ENCODE results near the gene ATP6V1G2. TPM values are rescaled to one million over a fixed set of nuclear protein-coding genes. Genes with fewer than 3 reads are reported as not detected.
"Not testable (repeated sequence)": the region's sequence is repeated elsewhere in the genome, so short reads cannot be mapped to it uniquely, and the experiment has no call there.

ATP6V1G2 gene
- total RNA-seq, 2 experiments from 2014 or later: 2.7 to 3.8 TPM

DNA sequence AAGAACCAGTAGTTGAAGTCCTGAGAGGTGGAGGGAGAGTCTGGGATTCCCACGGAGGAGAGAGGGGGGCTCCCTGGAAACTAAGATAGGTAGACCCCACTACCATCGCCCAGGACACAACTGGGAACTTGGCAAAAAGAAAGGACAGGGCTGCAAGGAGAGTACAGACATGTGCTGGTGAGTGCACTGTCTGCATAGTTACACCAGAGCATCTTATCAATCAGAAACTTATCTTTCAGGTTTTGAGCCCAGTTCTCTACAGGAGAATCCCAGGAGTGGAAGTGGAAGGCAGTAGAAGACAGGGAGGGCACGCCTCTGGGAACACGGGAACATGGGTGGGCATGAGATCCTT lies 13.2 kb upstream of the ATP6V1G2 start:
- peak overlapping the region; percentile 61 for H3K27ac Mint-ChIP-seq
- peaks cover 54% of the 10 kb centered on the region for H3K36me3 Mint-ChIP-seq (ENCODE audit: low read depth)

GRCh38 chr6:31558631-31559500 lies 12.5 kb upstream of the ATP6V1G2 start:
- peaks cover 53% of the 10 kb centered on the region for H3K36me3 Mint-ChIP-seq (ENCODE audit: low read depth)
- CTCF ChIA-PET: interaction anchor here (0.6 to 24.6 kb wide), 7 partner anchors 9 to 39 kb away, joined by 3 to 751 read pairs (median 10); partner anchors contain the start of genes LTB, NCR3 and TNF
- peak overlapping the region; percentile 61 for H3K27ac Mint-ChIP-seq
- peak; percentile 69 for DNase-seq
- peak overlapping the region; percentile 66 for H3K4me3 Mint-ChIP-seq
- no peaks in the 10 kb centered on the region for H3K9me3 Mint-ChIP-seq
- peaks cover 68% of the 10 kb centered on the region for H3K4me1 Mint-ChIP-seq
- peaks cover 22% of the 10 kb centered on the region for H3K27me3 Mint-ChIP-seq
- POLR2A ChIA-PET: interaction anchor here (0.7 to 34.7 kb wide), 13 partner anchors 8 to 179 kb away, joined by 3 to 1578 read pairs (median 5); partner anchors contain the start of genes ATP6V1G2, BAG6, C6orf47 and DDX39B

More for the DNA sequence above, 13.2 kb upstream of the ATP6V1G2 start:
- DNase-seq: no peak
- CTCF ChIA-PET: interaction anchor here (0.6 to 24.6 kb wide), 10 partner anchors 8 to 97 kb away, joined by 3 to 751 read pairs (median 4); partner anchors contain the start of genes LTB, NCR3 and TNF
- Mint-ChIP-seq H3K27me3 (peaks cover 24% of the 10 kb centered on the region), H3K4me3 (peak overlapping the region; percentile 66), H3K4me1 (peaks cover 68% of the 10 kb centered on the region), H3K9me3 (no peaks in the 10 kb centered on the region)
- POLR2A ChIA-PET: interaction anchor here (0.7 to 34.7 kb wide), 13 partner anchors 8 to 179 kb away, joined by 3 to 1578 read pairs (median 5); partner anchors contain the start of genes ATP6V1G2, BAG6, C6orf47 and DDX39B

DNA sequence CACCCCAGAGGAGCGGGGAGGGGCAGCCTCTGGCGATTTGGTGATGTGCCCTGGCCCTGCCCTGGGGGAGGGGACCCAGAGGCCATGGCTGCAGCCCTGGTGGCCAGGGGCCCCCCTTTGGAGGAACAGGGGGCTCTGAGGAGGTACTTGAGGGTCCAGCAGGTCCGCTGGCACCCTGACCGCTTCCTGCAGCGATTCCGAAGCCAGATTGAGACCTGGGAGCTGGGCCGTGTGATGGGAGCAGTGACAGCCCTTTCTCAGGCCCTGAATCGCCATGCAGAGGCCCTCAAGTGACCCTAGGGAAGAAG lies 11.9 kb upstream of the ATP6V1G2 start:
- no peak overlapping the region for H3K27ac Mint-ChIP-seq
- peaks cover 51% of the 10 kb centered on the region for H3K36me3 Mint-ChIP-seq (ENCODE audit: low read depth)
- H3K9me3 Mint-ChIP-seq: no peaks in the 10 kb centered on the region
- DNase-seq: no peak
- H3K4me3 Mint-ChIP-seq: peak overlapping the region; percentile 66
- ChIA-PET POLR2A (interaction anchor here (1.1 to 34.7 kb wide), 7 partner anchors 10 to 177 kb away, joined by 3 to 1578 read pairs (median 13); partner anchors contain the start of genes ATP6V1G2, BAG6, DDX39B and LST1), CTCF (interaction anchor here (1.1 to 24.6 kb wide), 5 partner anchors 10 to 40 kb away, joined by 6 to 751 read pairs (median 15); partner anchors contain the start of genes LTB, NCR3 and TNF)
- H3K4me1 Mint-ChIP-seq: peaks cover 66% of the 10 kb centered on the region
- peaks cover 19% of the 10 kb centered on the region for H3K27me3 Mint-ChIP-seq

GRCh38 chr6:31557443-31558317 lies 11.3 kb upstream of the ATP6V1G2 start:
- no peaks in the 10 kb centered on the region for H3K9me3 Mint-ChIP-seq
- ChIA-PET POLR2A (interaction anchor here (1.6 to 34.7 kb wide), 6 partner anchors 9 to 63 kb away, joined by 4 to 1578 read pairs (median 10); partner anchors contain the start of genes ATP6V1G2, DDX39B, LST1 and LTA), CTCF (interaction anchor here (0.7 to 24.6 kb wide), 6 partner anchors 11 to 275 kb away, joined by 3 to 751 read pairs (median 6); partner anchors contain the start of genes ATP6V1G2, NCR3 and TNF)
- H3K36me3 Mint-ChIP-seq (ENCODE audit: low read depth): peaks cover 47% of the 10 kb centered on the region
- no peak for DNase-seq
- no peak overlapping the region for H3K27ac Mint-ChIP-seq
- no peak overlapping the region for H3K4me3 Mint-ChIP-seq
- H3K4me1 Mint-ChIP-seq: peaks cover 62% of the 10 kb centered on the region
- peaks cover 14% of the 10 kb centered on the region for H3K27me3 Mint-ChIP-seq

- Mint-ChIP-seq H3K27ac (no peak overlapping the region), H3K36me3 (ENCODE audit: low read depth) (peaks cover 44% of the 10 kb centered on the region), H3K9me3 (no peaks in the 10 kb centered on the region), H3K4me1 (peaks cover 60% of the 10 kb centered on the region), H3K4me3 (no peak overlapping the region), H3K27me3 (peaks cover 5% of the 10 kb centered on the region)
- POLR2A ChIA-PET: interaction anchor here (2.0 to 34.7 kb wide), 3 partner anchors 15 to 62 kb away, joined by 5 to 1578 read pairs (median 7); partner anchors contain the start of genes DDX39B, LST1, LTA and LTB
- no peak for DNase-seq
- CTCF ChIA-PET: interaction anchor here (0.8 to 24.6 kb wide), 4 partner anchors 19 to 42 kb away, joined by 4 to 751 read pairs (median 6); partner anchors contain the start of genes LTB, NCR3 and TNF
Observed at GRCh38 chr6:31556307-31556706, 9.9 kb upstream of the ATP6V1G2 start.

DNA sequence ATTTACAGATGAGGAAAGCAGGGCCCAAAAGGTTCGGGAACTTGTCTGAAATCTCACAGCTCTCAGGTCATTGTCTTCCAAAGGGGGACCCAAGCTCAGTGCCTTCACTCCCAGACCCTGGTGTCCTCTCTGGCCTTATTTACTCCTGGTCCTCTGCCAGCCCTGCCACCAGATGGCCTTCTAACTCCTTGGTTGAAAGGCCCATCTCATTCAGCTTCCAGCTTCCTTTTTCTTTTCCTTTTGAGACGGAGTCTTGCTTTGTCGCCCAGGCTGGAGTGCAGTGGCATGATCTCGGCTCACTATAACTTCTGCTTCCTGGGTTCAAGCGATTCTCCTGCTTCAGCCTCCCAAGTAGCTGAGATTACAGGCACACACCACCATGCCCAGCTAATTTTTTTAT lies 5.0 kb upstream of the ATP6V1G2 start:
- peak; percentile 77 for DNase-seq
- not testable (repeated sequence) for H3K4me3 Mint-ChIP-seq, H3K27me3 Mint-ChIP-seq, H3K9me3 Mint-ChIP-seq
- H3K27ac Mint-ChIP-seq: peak overlapping the region; percentile 47
- peaks cover 25% of the 10 kb centered on the region for H3K36me3 Mint-ChIP-seq (ENCODE audit: low read depth)
- peaks cover 53% of the 10 kb centered on the region for H3K4me1 Mint-ChIP-seq
- POLR2A ChIA-PET: interaction anchor here (0.6 to 9.9 kb wide), 13 partner anchors 8 to 279 kb away, joined by 3 to 267 read pairs (median 4); partner anchors contain the start of genes BAG6, DDX39B, LST1 and LTA
- CTCF ChIA-PET: interaction anchor here (0.7 to 24.6 kb wide), 18 partner anchors 9 to 275 kb away, joined by 3 to 751 read pairs (median 6); partner anchors contain the start of genes DDX39B, GPANK1, LST1 and LTB

GRCh38 chr6:31548544-31548873 lies 2.1 kb upstream of the ATP6V1G2 start:
- CTCF ChIA-PET: interaction anchor here (0.7 to 24.6 kb wide), 7 partner anchors 11 to 279 kb away, joined by 3 to 751 read pairs (median 3); partner anchors contain the start of genes HSPA1B, LST1, LTB and NCR3
- Mint-ChIP-seq H3K4me1 (peaks cover 54% of the 10 kb centered on the region), H3K27me3 (no peaks in the 10 kb centered on the region), H3K36me3 (ENCODE audit: low read depth) (peaks cover 19% of the 10 kb centered on the region), H3K27ac (peak overlapping the region; percentile 36), H3K9me3 (no peaks in the 10 kb centered on the region), H3K4me3 (peak overlapping the region; percentile 76)
- no peak for DNase-seq
- POLR2A ChIA-PET: interaction anchor here (0.7 to 9.9 kb wide), 8 partner anchors 11 to 189 kb away, joined by 3 to 267 read pairs (median 9); partner anchors contain the start of genes BAG6, GPANK1, LST1 and LTB

GRCh38 chr6:31547727-31548543 lies 1.5 kb upstream of the ATP6V1G2 start:
- Mint-ChIP-seq H3K27me3 (no peaks in the 10 kb centered on the region), H3K9me3 (no peaks in the 10 kb centered on the region), H3K27ac (peak overlapping the region; percentile 69), H3K4me1 (peaks cover 59% of the 10 kb centered on the region), H3K4me3 (peak overlapping the region; percentile 76), H3K36me3 (ENCODE audit: low read depth) (peaks cover 19% of the 10 kb centered on the region)
- no peak for DNase-seq
- ChIA-PET POLR2A (interaction anchor here (0.7 to 9.9 kb wide), 13 partner anchors 11 to 190 kb away, joined by 3 to 267 read pairs (median 7); partner anchors contain the start of genes BAG6, CLIC1, GPANK1 and LST1), CTCF (interaction anchor here (0.7 to 24.6 kb wide), 8 partner anchors 11 to 280 kb away, joined by 3 to 751 read pairs (median 3); partner anchors contain the start of genes HSPA1B, LST1, LTB and NCR3)

DNA sequence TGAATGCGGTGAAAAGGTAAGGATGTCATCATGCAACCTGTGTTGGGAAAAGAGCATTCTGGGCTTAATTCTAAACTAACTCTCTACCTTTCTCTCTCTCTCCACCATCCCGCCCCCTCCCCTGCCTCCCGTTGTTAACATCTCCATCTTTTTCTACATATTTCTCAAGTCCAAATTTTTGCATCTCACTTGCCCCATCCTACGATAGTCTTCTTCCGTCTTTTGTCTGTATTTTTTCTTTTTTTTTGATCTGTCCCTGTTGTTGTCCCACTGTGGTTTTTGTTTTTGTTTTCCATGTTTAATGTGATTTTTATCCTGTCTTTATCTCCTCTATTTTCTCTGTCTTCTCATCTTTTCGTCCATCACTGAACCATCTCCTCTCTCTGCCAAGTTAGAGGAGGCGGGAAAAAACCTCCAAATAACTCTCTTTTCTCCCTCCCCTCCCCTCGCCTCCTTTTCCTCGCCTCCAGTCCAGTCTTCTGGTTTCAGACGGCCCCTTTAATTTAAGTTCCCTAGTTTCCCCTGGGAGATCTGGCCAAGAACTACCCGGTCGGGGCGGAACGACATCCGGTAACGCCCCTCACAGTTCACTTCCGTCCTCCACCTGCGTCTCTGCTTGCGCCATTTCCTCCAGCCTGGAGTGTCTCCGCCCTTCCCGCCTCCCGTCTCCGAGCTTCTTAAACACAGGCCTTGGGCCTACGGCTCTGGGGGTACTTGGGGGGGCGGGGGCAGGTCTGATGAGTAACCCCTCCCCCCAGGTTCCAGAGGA lies 734 bp upstream of the ATP6V1G2 start, which contains the start of gene NFKBIL1:
TSS of gene NFKBIL1 (plus strand) at position 651 of the 769 bp plus-strand sequence. CDS start at position 738, 87 bp downstream.
- Mint-ChIP-seq H3K27ac (peak within 1 kb of the TSS; percentile 69), H3K4me3 (peak within 1 kb of the TSS; percentile 76), H3K9me3 (no peaks in the 10 kb centered on the region), H3K36me3 (ENCODE audit: low read depth) (peaks cover 16% of the 10 kb centered on the region), H3K4me1 (peaks cover 62% of the 10 kb centered on the region), H3K27me3 (no peaks in the 10 kb centered on the region)
- ChIA-PET CTCF (interaction anchor here (0.9 to 24.6 kb wide), 5 partner anchors 35 to 116 kb away, joined by 3 to 751 read pairs (median 5); partner anchors contain the start of genes LST1, LTB, NCR3 and PRRC2A), POLR2A (interaction anchor here (0.5 to 9.9 kb wide), 13 partner anchors 12 to 191 kb away, joined by 3 to 267 read pairs (median 7); partner anchors contain the start of genes AIF1, BAG6, CLIC1 and GPANK1)
- peak; percentile 93 for DNase-seq

DNA sequence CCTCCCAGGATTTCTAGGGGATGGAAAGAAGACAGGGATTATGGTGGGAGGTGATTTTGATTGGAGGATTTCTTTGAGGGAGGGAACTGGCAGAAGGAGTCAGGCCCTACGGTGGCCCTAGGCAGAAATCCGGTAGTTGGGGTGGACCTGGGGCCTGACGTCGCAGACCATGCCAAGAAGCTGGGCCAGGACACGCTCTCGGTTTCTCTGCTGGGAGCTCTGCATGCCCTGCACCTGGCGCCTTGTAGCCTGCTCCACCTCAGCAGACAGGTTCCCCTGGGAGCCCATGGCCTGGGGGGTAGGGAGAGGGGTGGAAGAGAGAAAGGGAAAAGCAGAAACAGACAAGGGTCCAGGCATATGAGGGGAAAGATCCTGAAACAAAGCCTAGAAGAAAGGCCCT lies 1.1 kb downstream of the ATP6V1G2 start:
- no peak overlapping the region for H3K4me3 Mint-ChIP-seq
- H3K27ac Mint-ChIP-seq: no peak overlapping the region
- H3K36me3 Mint-ChIP-seq (ENCODE audit: low read depth): peaks cover 19% of the 10 kb centered on the region
- POLR2A ChIA-PET: interaction anchor here (1.2 to 9.9 kb wide), 3 partner anchors 34 to 51 kb away, joined by 3 to 267 read pairs (median 145); partner anchors contain the start of genes LST1, LTB, NCR3 and TNF
- no peaks in the 10 kb centered on the region for H3K9me3 Mint-ChIP-seq
- CTCF ChIA-PET: interaction anchor here (16.5 to 24.6 kb wide), 2 partner anchors 36 to 53 kb away, joined by 400 to 751 read pairs; partner anchors contain the start of genes LST1, LTB, NCR3 and TNF
- peaks cover 53% of the 10 kb centered on the region for H3K4me1 Mint-ChIP-seq
- DNase-seq: no peak
- no peaks in the 10 kb centered on the region for H3K27me3 Mint-ChIP-seq

Data from activated CD4-positive, alpha-beta memory T cell treated with anti-CD3 and anti-CD28 coated beads, Interleukin-2, amount 10 ng/mL, durations not matched to agents 7 days and 5 days (primary cell).